GM12864 (cell line): Measurements from ENCODE around the gene C17orf100.

ENCODE experiments used
- DNase-seq: peaks from one replicate; pipeline ENCODE4 v3.0.0-alpha.2; 2011; ENCODE audit warnings: low read depth
- H3K4me3 ChIP-seq: 2 replicates; pipeline ENCODE4 v1.5.1; 2011; ENCODE audit warnings: mild to moderate bottlenecking, low read depth, low read length, control low read depth
- CTCF ChIP-seq: IDR thresholded peaks from 2 replicates; pipeline ENCODE4 v1.5.1; 2011; ENCODE audit warnings: low read depth, mild to moderate bottlenecking, moderate library complexity, low read length, control low read depth, inconsistent platforms; ENCODE audit errors: missing control alignments

Gene C17orf100

GRCh38 chr17:6623941-6624340 is 27.6 kb upstream of the C17orf100 start:
- no peak overlapping the region for H3K4me3 ChIP-seq
- DNase-seq = no peak
- no peak for TF ChIP-seq CTCF

- no peak for DNase-seq
- no peak for TF ChIP-seq CTCF
- no peak overlapping the region for H3K4me3 ChIP-seq
Measured at GRCh38 chr17:6626616-6627015, 24.9 kb upstream of the C17orf100 start.

- no peak for TF ChIP-seq CTCF
- H3K4me3 ChIP-seq = no peak overlapping the region
- no peak for DNase-seq
Measured at GRCh38 chr17:6627019-6627418, 24.5 kb upstream of the C17orf100 start.

GRCh38 chr17:6630390-6630789 is 21.2 kb upstream of the C17orf100 start:
- no peak overlapping the region for H3K4me3 ChIP-seq
- TF ChIP-seq CTCF = no peak

GRCh38 chr17:6632530-6632929 is 19.0 kb upstream of the C17orf100 start:
- no peak overlapping the region for H3K4me3 ChIP-seq
- no peak for DNase-seq
- TF ChIP-seq CTCF = no peak

More at GRCh38 chr17:6630390-6630789, 21.2 kb upstream of the C17orf100 start:
- DNase-seq = no peak

- no peak for TF ChIP-seq CTCF
- no peak for DNase-seq
- H3K4me3 ChIP-seq = no peak overlapping the region
Measured at GRCh38 chr17:6633263-6633662, 18.3 kb upstream of the C17orf100 start.

- H3K4me3 ChIP-seq = no peak overlapping the region
- no peak for TF ChIP-seq CTCF
- no peak for DNase-seq
Measured at GRCh38 chr17:6636105-6636504, 15.5 kb upstream of the C17orf100 start.
